Thoracic aorta (tissue), 2 donors: ENCODE data around the gene MYLIP. TPM values are rescaled to one million over a fixed set of nuclear protein-coding genes. Genes with fewer than 3 reads are reported as not detected.

ENCODE experiments used
- ATAC-seq: fragments of 150-250 bp; one replicate; pipeline ENCODE4 v1.8.0; 2017; ENCODE audit warnings: low read depth; ENCODE audit not compliant: insufficient number of reproducible peaks, low FRiP score
- DNase-seq: peaks from one replicate; pipeline ENCODE4 v3.0.0-alpha.2; 2020; ENCODE audit warnings: low spot score
- H3K27ac ChIP-seq, 2 donors: fragments of 200-600 bp; sonication (generic); 1 replicate in 1 of 2; 2 replicates in 1 of 2; pipeline ENCODE4 v1.5.1; 2016; ENCODE audit warnings: mild to moderate bottlenecking in 2 of 2, moderate library complexity in 2 of 2
- H3K27me3 ChIP-seq: fragments of 200-600 bp; sonication (generic); replicated peaks from 2 replicates; pipeline ENCODE4 v1.6.0; 2016; ENCODE audit warnings: mild to moderate bottlenecking; ENCODE audit not compliant: insufficient read depth
- H3K36me3 ChIP-seq: fragments of 200-600 bp; sonication (generic); one replicate; pipeline ENCODE4 v1.5.1; 2016
- H3K4me1 ChIP-seq, 2 donors: fragments of 200-600 bp; sonication (generic); 1 replicate in 1 of 2; 2 replicates in 1 of 2; pipeline versions ENCODE4 v1.5.1 to v1.6.0; 2016; ENCODE audit warnings: low read depth in 2 of 2, mild to moderate bottlenecking in 1 of 2; ENCODE audit not compliant: control insufficient read depth in 1 of 2
- H3K4me3 ChIP-seq: fragments of 200-600 bp; sonication (generic); 2 replicates; pipeline ENCODE4 v1.5.1; 2016; ENCODE audit warnings: mild to moderate bottlenecking
- H3K9me3 ChIP-seq: fragments of 200-600 bp; sonication (generic); 2 replicates; pipeline ENCODE4 v1.5.1; 2016
- total RNA-seq, 2 donors: library from RNA; depleted of rRNA; stranded (reverse); fragments of >200 nt; gene quantifications; one replicate each; pipeline versions ENCODE4 v1.1.0 to v1.2.3, GENCODE V29; 2016
- TF ChIP-seq, protein P1 (sequence below): fragments of 200-600 bp; sonication (generic); IDR thresholded peaks from one replicate; pipeline ENCODE4 v1.5.1; 2019; ENCODE audit warnings: antibody characterized with exemption

The MYLIP gene
- total RNA-seq, 2 donors from 2014 or later: 90.4 to 97.2 TPM

- H3K4me3 ChIP-seq: no peak overlapping the region
- TF ChIP-seq, protein P1, sequence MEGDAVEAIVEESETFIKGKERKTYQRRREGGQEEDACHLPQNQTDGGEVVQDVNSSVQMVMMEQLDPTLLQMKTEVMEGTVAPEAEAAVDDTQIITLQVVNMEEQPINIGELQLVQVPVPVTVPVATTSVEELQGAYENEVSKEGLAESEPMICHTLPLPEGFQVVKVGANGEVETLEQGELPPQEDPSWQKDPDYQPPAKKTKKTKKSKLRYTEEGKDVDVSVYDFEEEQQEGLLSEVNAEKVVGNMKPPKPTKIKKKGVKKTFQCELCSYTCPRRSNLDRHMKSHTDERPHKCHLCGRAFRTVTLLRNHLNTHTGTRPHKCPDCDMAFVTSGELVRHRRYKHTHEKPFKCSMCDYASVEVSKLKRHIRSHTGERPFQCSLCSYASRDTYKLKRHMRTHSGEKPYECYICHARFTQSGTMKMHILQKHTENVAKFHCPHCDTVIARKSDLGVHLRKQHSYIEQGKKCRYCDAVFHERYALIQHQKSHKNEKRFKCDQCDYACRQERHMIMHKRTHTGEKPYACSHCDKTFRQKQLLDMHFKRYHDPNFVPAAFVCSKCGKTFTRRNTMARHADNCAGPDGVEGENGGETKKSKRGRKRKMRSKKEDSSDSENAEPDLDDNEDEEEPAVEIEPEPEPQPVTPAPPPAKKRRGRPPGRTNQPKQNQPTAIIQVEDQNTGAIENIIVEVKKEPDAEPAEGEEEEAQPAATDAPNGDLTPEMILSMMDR: no peak
- no peaks in the 10 kb centered on the region for H3K9me3 ChIP-seq
- peaks cover 0 to 6% of the 10 kb centered on the region in 2 donors for H3K4me1 ChIP-seq
- ATAC-seq (no peak), DNase-seq (no peak)
- H3K27me3 ChIP-seq: no peaks in the 10 kb centered on the region
- no peaks in the 10 kb centered on the region for H3K36me3 ChIP-seq
- no peak overlapping the region for H3K27ac ChIP-seq
Measured at GRCh38 chr6:16121339-16121738, 7.5 kb upstream of the MYLIP start.

DNA sequence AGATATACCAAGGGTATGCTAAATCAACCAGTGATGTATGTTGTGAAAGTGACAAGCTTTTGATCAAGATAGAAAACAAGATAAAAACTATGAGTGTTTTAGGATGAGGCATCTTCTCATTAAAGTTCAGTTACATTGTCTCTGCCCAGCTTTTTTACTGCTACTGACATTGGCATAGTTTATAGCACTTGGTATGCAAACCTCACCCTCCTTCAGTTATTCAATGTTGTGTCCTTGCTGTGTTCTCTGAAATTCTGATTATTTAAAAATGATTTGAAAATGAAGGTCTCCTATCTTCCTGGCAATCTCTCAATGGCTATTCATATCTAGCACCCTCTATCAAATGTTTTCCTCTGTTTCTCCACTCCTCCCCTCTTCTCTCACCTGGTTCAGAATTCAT, 6.7 kb upstream of the MYLIP start:
- TF ChIP-seq, protein P1: no peak
- no peak overlapping the region for H3K4me3 ChIP-seq
- H3K4me1 ChIP-seq: peaks cover 0 to 6% of the 10 kb centered on the region in 2 donors
- no peaks in the 10 kb centered on the region for H3K9me3 ChIP-seq
- no peak overlapping the region for H3K27ac ChIP-seq
- no peaks in the 10 kb centered on the region for H3K36me3 ChIP-seq
- no peaks in the 10 kb centered on the region for H3K27me3 ChIP-seq
- DNase-seq (no peak), ATAC-seq (no peak)

DNA sequence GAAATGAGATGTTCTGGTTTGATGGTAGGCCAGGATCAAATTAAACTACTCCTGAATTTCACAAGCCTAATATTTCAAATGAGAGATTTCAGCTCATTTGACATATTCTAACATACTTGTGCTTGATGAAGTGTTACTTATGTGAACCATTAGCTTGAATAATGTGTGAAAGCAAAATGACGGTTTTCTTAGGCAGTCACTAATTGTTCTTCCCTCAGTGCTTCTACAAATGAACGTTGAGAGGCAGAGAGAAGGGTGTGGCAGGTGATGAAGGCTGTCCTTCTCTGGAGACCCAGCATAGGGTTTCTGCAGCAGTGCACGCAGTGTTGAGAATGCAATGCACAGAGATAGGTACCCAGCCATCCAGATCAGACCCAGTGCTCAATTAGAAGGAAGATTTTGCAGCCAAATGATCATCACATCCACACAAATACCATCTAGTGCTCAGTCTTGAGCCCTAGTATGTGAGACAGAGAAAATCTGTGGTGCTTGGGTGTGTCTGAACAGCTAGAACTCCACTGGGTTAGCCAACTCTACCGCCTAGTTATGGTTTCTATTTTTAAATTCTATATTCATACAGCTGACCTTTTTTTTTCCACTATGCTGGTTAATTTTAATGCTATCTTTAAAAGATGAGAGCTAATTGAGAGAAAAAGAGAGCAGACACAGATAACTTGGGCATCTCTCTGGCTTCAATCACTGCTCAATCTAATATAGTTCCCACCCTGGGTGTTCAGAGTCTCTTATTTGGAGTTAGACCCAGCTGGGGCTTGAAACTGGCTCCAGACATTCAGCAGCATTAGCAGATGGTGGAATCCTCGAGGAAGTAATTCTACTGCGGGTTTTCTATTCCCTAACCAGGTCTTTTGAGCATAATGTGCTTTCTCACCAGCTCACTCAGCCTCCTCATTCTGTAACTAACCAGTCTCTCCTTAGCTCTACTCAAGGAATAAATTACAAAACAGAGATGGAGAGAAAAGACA, 4.4 kb upstream of the MYLIP start:
- TF ChIP-seq, protein P1: no peak
- Histone ChIP-seq H3K27me3 (no peaks in the 10 kb centered on the region), H3K9me3 (no peaks in the 10 kb centered on the region), H3K4me1 (peaks cover 0 to 6% of the 10 kb centered on the region in 2 donors), H3K4me3 (no peak overlapping the region), H3K36me3 (no peaks in the 10 kb centered on the region), H3K27ac (no peak overlapping the region)
- ATAC-seq (no peak), DNase-seq (no peak)

DNA sequence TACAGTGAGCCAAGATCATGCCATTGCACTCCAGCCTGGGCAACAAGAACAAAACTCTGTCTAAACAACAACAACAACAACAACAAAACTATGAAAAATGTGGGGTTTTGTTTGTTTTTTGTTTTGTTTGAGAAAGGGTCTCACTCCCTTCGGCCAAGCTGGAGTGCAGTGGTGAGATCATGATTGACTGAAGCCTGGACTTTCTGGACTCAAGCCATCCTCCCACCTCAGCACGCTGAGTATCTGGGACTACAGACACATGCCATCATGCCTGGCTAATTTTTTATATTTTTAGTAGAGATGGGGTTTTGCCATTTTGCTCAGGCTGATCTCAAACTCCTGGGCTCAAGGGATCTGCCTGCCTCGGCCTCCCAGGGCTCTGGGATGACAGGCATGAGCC, 2.8 kb upstream of the MYLIP start:
- DNase-seq: no peak
- ATAC-seq: no peak
- H3K27me3 ChIP-seq: no peaks in the 10 kb centered on the region
- peaks cover 0 to 6% of the 10 kb centered on the region in 2 donors for H3K4me1 ChIP-seq
- H3K4me3 ChIP-seq: no peak overlapping the region
- no peaks in the 10 kb centered on the region for H3K36me3 ChIP-seq
- no peak overlapping the region for H3K27ac ChIP-seq
- TF ChIP-seq, protein P1: no peak
- no peaks in the 10 kb centered on the region for H3K9me3 ChIP-seq

DNA sequence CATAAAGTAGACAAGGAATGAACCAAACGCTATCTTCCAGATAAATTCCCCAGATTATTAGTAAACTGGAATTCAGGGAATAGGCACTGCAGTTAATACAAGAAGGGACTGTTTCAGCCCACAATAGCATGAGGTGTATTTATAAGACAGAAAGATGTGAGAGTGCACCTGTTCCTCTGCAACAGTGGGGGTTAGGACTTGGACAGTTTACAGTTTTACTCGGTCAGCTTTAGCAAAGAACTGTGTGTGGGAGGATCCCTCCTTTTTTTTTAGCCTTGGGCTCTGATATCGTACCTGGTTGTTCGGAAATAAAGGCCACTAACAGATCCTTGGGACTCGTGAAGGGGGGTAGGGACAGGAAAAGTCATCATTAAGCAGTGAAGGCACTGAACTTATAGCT, 2.0 kb upstream of the MYLIP start:
- TF ChIP-seq, protein P1: no peak
- Histone ChIP-seq H3K9me3 (no peaks in the 10 kb centered on the region), H3K4me1 (peaks cover 4 to 6% of the 10 kb centered on the region in 2 donors), H3K36me3 (no peaks in the 10 kb centered on the region), H3K27me3 (no peaks in the 10 kb centered on the region), H3K4me3 (no peak overlapping the region), H3K27ac (no peak overlapping the region)
- no peak for DNase-seq
- no peak for ATAC-seq
